Natural killer cell (primary cell): ENCODE results near the gene CACNA1C. TPM values are rescaled to one million over a fixed set of nuclear protein-coding genes. Genes with fewer than 3 reads are reported as not detected.

Source experiments
- ATAC-seq, 3 donors: fragments of 150-1000 bp in 2 of 3; fragments of 200-7000 bp in 1 of 3; cut with Tn5 transposase; 1 replicate in 1 of 3; 2 replicates in 2 of 3; pipeline ENCODE4 v1.10.0; 2021; ENCODE audit warnings: mild to moderate bottlenecking in 2 of 3, moderate library complexity in 2 of 3
- DNase-seq, 2 donors: peaks; one replicate each; pipeline versions ENCODE4 v3.0.0 to v3.0.0-alpha.2; 2013 to 2021; ENCODE audit warnings: mixed read lengths in 1 of 2
- H3K27ac ChIP-seq: one replicate; pipeline ENCODE4 v1.5.1; 2013; ENCODE audit warnings: mild to moderate bottlenecking, low read length
- H3K27me3 ChIP-seq: one replicate; pipeline ENCODE4 v1.6.1; 2013; ENCODE audit warnings: low read length; ENCODE audit not compliant: control insufficient read depth, insufficient read depth
- H3K36me3 ChIP-seq: one replicate; pipeline ENCODE4 v1.6.1; 2013; ENCODE audit warnings: low read length; ENCODE audit not compliant: control insufficient read depth, insufficient read depth
- H3K4me1 ChIP-seq: one replicate; pipeline ENCODE4 v1.6.1; 2013; ENCODE audit warnings: low read length; ENCODE audit not compliant: control insufficient read depth, insufficient read depth
- H3K4me3 ChIP-seq: one replicate; pipeline ENCODE4 v1.5.1; 2013; ENCODE audit warnings: low read length
- H3K9me3 ChIP-seq: one replicate; pipeline ENCODE4 v1.6.1; 2013; ENCODE audit warnings: low read length; ENCODE audit not compliant: control insufficient read depth, insufficient read depth
- H3K27ac Mint-ChIP-seq, 2 donors: one replicate each; pipeline ENCODE4 v1.8.0; 2022; ENCODE audit warnings: mild to moderate bottlenecking in 2 of 2, mixed read lengths in 2 of 2, moderate library complexity in 1 of 2
- H3K27me3 Mint-ChIP-seq, 2 donors: one replicate each; pipeline ENCODE4 v1.8.0; 2022; ENCODE audit warnings: low read depth in 2 of 2, mixed read lengths in 2 of 2
- H3K36me3 Mint-ChIP-seq: one replicate; pipeline ENCODE4 v1.8.0; 2022; ENCODE audit warnings: mixed read lengths
- H3K4me1 Mint-ChIP-seq, 2 donors: one replicate each; pipeline ENCODE4 v1.8.0; 2022; ENCODE audit warnings: mixed read lengths in 2 of 2
- H3K4me3 Mint-ChIP-seq: one replicate; pipeline ENCODE4 v1.8.0; 2022; ENCODE audit warnings: mild to moderate bottlenecking, moderate library complexity, mixed read lengths
- H3K9me3 Mint-ChIP-seq, 2 donors: one replicate each; pipeline ENCODE4 v1.8.0; 2022; ENCODE audit warnings: mixed read lengths in 2 of 2
- WGBS: methylation state at CpG from one replicate; pipeline ENCODE4 v1.1.7; 2013; ENCODE audit warnings: missing lambda C conversion rate; ENCODE audit not compliant: insufficient coverage; 5-methylcytosine and 5-hydroxymethylcytosine counted together
- intact Hi-C: fragments of 100-400 bp; cut with micrococcal nuclease; formaldehyde crosslinking; loops from one replicate; pipeline ENCODE4 v1.14.2; 2022
- total RNA-seq, 4 donors: library from RNA; stranded (reverse); fragments of 120-200 nt in 1 of 4; gene quantifications; one replicate each; pipeline versions ENCODE4 v1.2.3 to v1.2.4, GENCODE V29; 2013 to 2022
- TF ChIP-seq, protein P1 (sequence below): fragments of 200-600 bp; IDR thresholded peaks from one replicate; pipeline ENCODE4 v1.8.0; 2022; ENCODE audit warnings: antibody characterized with exemption

CACNA1C gene
- total RNA-seq, 3 donors from 2014 or later (not counting 1 experiment from before 2014, with no cell fraction given), result 0.07 to 0.35 (median 0.08) TPM

DNA sequence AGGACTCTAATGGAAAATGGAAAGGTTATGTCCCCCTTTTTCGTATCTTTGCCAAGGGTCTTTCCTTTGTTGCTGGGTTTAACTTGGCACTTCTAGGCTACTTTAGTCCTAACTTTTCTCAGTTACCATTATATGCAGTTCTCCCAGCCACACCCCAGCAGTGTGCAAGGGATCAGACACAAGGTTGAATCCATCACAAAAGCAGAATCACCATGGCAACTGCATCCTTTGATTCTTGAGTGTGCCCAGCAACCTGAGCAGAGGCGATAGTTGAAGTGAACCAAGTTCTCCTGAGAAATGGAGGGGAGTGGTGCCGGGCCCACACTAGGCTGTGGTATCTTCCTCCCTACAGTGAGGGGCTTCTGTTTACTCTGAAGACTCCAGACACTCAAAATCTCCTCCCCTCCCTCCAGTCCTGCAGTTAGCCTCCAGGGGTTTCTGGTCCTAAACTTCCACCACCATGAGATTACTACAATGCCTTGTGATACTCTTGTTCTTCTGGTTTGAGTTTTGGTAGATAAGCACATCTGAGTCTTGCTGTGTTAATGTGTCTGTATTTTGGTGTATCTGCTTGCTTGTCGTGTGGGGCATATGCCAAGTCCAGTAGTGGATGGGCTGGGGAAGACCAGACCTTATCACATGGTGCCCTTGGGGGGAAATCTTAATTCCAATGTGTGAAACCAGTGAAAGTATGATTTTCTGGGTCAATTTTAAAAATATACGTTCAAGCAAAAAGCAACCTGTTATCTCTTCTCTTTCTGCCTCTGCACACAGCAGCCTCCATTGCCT is 183.9 kb downstream of the CACNA1C start:
- Mint-ChIP-seq H3K4me1 (no peaks in the 10 kb centered on the region), H3K9me3 (no peaks in the 10 kb centered on the region), H3K27me3 (peaks cover 8 to 12% of the 10 kb centered on the region in 2 donors), H3K36me3 (no peaks in the 10 kb centered on the region), H3K4me3 (no peak overlapping the region), H3K27ac (no peak overlapping the region)
- Histone ChIP-seq H3K4me3 (no peak overlapping the region), H3K9me3 (no peaks in the 10 kb centered on the region), H3K36me3 (no peaks in the 10 kb centered on the region), H3K27ac (no peak overlapping the region), H3K27me3 (no peaks in the 10 kb centered on the region), H3K4me1 (no peaks in the 10 kb centered on the region)
- TF ChIP-seq, protein P1, sequence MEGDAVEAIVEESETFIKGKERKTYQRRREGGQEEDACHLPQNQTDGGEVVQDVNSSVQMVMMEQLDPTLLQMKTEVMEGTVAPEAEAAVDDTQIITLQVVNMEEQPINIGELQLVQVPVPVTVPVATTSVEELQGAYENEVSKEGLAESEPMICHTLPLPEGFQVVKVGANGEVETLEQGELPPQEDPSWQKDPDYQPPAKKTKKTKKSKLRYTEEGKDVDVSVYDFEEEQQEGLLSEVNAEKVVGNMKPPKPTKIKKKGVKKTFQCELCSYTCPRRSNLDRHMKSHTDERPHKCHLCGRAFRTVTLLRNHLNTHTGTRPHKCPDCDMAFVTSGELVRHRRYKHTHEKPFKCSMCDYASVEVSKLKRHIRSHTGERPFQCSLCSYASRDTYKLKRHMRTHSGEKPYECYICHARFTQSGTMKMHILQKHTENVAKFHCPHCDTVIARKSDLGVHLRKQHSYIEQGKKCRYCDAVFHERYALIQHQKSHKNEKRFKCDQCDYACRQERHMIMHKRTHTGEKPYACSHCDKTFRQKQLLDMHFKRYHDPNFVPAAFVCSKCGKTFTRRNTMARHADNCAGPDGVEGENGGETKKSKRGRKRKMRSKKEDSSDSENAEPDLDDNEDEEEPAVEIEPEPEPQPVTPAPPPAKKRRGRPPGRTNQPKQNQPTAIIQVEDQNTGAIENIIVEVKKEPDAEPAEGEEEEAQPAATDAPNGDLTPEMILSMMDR, result no peak
- intact Hi-C loops, result no loop called here
- WGBS, result 88% methylated on average over 4 of the region's 5 CpGs
- no peak for DNase-seq
- no peak for ATAC-seq

DNA sequence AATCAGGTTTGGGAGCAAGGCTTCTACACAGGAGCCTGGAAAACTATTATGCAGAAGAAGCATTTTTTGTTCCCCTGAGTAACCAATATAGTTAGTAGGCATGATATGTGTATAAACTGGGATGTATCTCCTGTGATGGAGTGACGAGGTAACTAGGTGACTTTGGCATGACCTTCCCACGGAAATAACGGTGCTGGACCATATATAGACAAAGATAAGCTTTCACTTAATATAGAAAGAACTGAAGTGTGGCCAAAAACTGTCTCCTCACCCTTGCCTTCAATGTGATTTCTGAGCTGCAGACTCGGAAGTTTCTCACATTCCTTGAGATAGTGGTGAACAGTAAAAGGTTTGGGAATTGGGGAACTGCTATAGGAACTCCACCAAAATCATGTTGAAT is 185.3 kb downstream of the CACNA1C start:
- Mint-ChIP-seq H3K27ac (no peak overlapping the region), H3K27me3 (peaks cover 12 to 14% of the 10 kb centered on the region in 2 donors), H3K36me3 (no peaks in the 10 kb centered on the region), H3K4me3 (no peak overlapping the region), H3K9me3 (no peaks in the 10 kb centered on the region), H3K4me1 (no peaks in the 10 kb centered on the region)
- H3K27ac ChIP-seq, result no peak overlapping the region
- no peak for DNase-seq
- TF ChIP-seq, protein P1, result no peak
- intact Hi-C loops, result no loop called here
- 74% methylated on average over 4 of the region's 4 CpGs for WGBS
- H3K4me3 ChIP-seq, result no peak overlapping the region
- H3K27me3 ChIP-seq, result no peaks in the 10 kb centered on the region
- no peak for ATAC-seq
- H3K36me3 ChIP-seq, result no peaks in the 10 kb centered on the region
- no peaks in the 10 kb centered on the region for H3K9me3 ChIP-seq
- H3K4me1 ChIP-seq, result no peaks in the 10 kb centered on the region

DNA sequence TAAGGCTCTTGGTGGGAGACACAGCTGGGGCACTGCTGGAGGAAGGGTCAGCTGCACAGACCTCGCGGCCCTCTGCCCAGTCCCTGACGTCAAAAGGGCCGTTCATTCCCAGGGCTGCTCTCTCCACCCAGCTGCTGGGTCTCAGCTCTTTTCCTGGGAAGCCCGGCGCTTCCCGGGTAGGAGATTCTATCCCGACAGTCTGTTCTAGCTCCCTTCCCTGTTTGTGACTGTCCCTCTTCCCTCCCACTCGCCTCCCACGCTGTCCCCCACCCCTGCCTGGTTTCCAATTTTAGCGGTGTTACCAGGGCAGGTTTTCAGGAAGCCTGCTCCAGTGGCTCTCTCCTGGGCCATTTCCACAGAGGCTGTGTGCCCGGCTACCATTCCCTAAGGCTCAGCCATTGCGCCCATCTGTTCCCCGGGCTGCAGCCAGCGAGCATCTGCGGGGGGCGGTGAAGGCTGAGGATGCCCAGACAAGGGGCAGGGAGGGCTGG is 186.6 kb downstream of the CACNA1C start:
- no peak for ATAC-seq
- no peak for DNase-seq
- Histone ChIP-seq H3K4me3 (no peak overlapping the region), H3K9me3 (no peaks in the 10 kb centered on the region), H3K36me3 (no peaks in the 10 kb centered on the region), H3K27me3 (no peaks in the 10 kb centered on the region), H3K4me1 (no peaks in the 10 kb centered on the region), H3K27ac (no peak overlapping the region)
- Mint-ChIP-seq H3K27ac (no peak overlapping the region), H3K4me3 (no peak overlapping the region), H3K27me3 (peaks cover 11% of the 10 kb centered on the region in 2 donors), H3K9me3 (no peaks in the 10 kb centered on the region), H3K4me1 (no peaks in the 10 kb centered on the region), H3K36me3 (no peaks in the 10 kb centered on the region)
- intact Hi-C loops, result no loop called here
- WGBS, result 88% methylated on average over 17 of the region's 17 CpGs
- TF ChIP-seq, protein P1, result no peak

DNA sequence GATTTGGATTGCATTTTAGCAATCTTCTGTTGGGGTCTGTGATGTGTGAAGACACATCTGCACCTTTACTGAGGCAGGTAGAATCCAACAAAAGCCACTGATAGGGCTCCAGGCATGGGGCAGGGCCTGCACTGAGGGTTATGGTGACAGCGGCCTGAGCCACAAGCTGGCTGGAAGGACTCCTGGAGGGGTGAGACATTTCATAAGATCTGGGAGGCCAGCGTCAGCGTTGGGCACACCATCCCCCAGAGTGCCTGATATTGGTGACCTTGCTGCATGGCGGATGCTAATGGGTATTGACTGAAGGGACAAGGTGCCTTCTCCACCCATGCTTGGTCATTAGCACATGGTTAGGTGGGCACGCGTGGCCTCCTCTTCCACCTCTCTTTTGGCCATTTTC is 187.6 kb downstream of the CACNA1C start:
- Mint-ChIP-seq H3K4me1 (no peaks in the 10 kb centered on the region), H3K9me3 (no peaks in the 10 kb centered on the region), H3K36me3 (no peaks in the 10 kb centered on the region), H3K4me3 (no peak overlapping the region), H3K27ac (no peak overlapping the region), H3K27me3 (peaks cover 11% of the 10 kb centered on the region in 2 donors)
- Histone ChIP-seq H3K27ac (no peak overlapping the region), H3K27me3 (no peaks in the 10 kb centered on the region), H3K9me3 (no peaks in the 10 kb centered on the region), H3K36me3 (no peaks in the 10 kb centered on the region), H3K4me1 (no peaks in the 10 kb centered on the region), H3K4me3 (no peak overlapping the region)
- TF ChIP-seq, protein P1, result no peak
- no peak for DNase-seq
- intact Hi-C loops, result no loop called here
- WGBS, result 90% methylated on average over 6 of the region's 6 CpGs
- ATAC-seq, result no peak
